Mononuclear cell (primary cell): Measurements from ENCODE around the gene CCL26. TPM values are rescaled to one million over a fixed set of nuclear protein-coding genes. Genes with fewer than 3 reads are reported as not detected.

Experiments used
- H3K27me3 ChIP-seq: 2 replicates; pipeline ENCODE4 v1.6.0; 2011; ENCODE audit warnings: low read length, control low read depth; ENCODE audit not compliant: insufficient read depth
- H3K4me1 ChIP-seq: 2 replicates; pipeline ENCODE4 v1.5.1; 2011; ENCODE audit warnings: mild to moderate bottlenecking, low read length, control low read depth; ENCODE audit not compliant: insufficient read depth
- H3K4me3 ChIP-seq: 2 replicates; pipeline ENCODE4 v1.5.1; 2011; ENCODE audit warnings: mild to moderate bottlenecking, low read length, moderate library complexity
- H3K9me3 ChIP-seq: 2 replicates; pipeline ENCODE4 v1.5.1; 2011; ENCODE audit warnings: low read depth, mild to moderate bottlenecking, control low read depth, low read length
- total RNA-seq: library from RNA; depleted of rRNA; stranded (reverse); fragments of >200 nt; gene quantifications from one replicate; pipeline ENCODE4 v1.2.3, GENCODE V29; 2012

CCL26 gene
- not detected for total RNA-seq

- Histone ChIP-seq H3K9me3 (no peaks in the 10 kb centered on the region), H3K27me3 (no peaks in the 10 kb centered on the region), H3K4me3 (no peak within 1 kb of the TSS), H3K4me1 (no peaks in the 10 kb centered on the region)
These were observed at the start of gene CCL26 for GRCh38 chr7:75772081-75773077. Gene CCL26, minus strand, starts transcription at chr7:75772211. Its CDS starts 35 bp downstream, at chr7:75772176.

GRCh38 chr7:75820688-75821087 is 48.7 kb upstream of the CCL26 start:
- H3K9me3 ChIP-seq = no peaks in the 10 kb centered on the region
- H3K27me3 ChIP-seq = no peaks in the 10 kb centered on the region
- peaks cover 14% of the 10 kb centered on the region for H3K4me1 ChIP-seq
- no peak overlapping the region for H3K4me3 ChIP-seq

- Histone ChIP-seq H3K4me3 (no peak overlapping the region), H3K27me3 (peaks cover 2% of the 10 kb centered on the region), H3K9me3 (no peaks in the 10 kb centered on the region), H3K4me1 (peaks cover 14% of the 10 kb centered on the region)
These were observed 47.7 kb upstream of the CCL26 start for GRCh38 chr7:75819711-75820110.

- Histone ChIP-seq H3K27me3 (peaks cover 2% of the 10 kb centered on the region), H3K4me1 (peaks cover 20% of the 10 kb centered on the region), H3K9me3 (no peaks in the 10 kb centered on the region), H3K4me3 (no peak overlapping the region)
These were observed 46.5 kb upstream of the CCL26 start for GRCh38 chr7:75818472-75818871.

- H3K27me3 ChIP-seq = peaks cover 2% of the 10 kb centered on the region
- H3K9me3 ChIP-seq = no peaks in the 10 kb centered on the region
- H3K4me3 ChIP-seq = no peak overlapping the region
- peaks cover 21% of the 10 kb centered on the region for H3K4me1 ChIP-seq
These were observed 45.1 kb upstream of the CCL26 start for GRCh38 chr7:75817116-75817515.

- Histone ChIP-seq H3K27me3 (peaks cover 2% of the 10 kb centered on the region), H3K9me3 (no peaks in the 10 kb centered on the region), H3K4me3 (no peak overlapping the region), H3K4me1 (peaks cover 21% of the 10 kb centered on the region)
These were observed 43.5 kb upstream of the CCL26 start for GRCh38 chr7:75815418-75816064.

- Histone ChIP-seq H3K4me3 (no peak overlapping the region), H3K9me3 (no peaks in the 10 kb centered on the region), H3K27me3 (peaks cover 2% of the 10 kb centered on the region), H3K4me1 (peaks cover 18% of the 10 kb centered on the region)
These were observed 42.5 kb upstream of the CCL26 start for GRCh38 chr7:75814407-75814947.

GRCh38 chr7:75813781-75814236 is 41.8 kb upstream of the CCL26 start, which contains the start of gene CCL24:
Gene CCL24, minus strand, starts transcription at chr7:75813806. Its CDS starts 91 bp downstream, at chr7:75813715.
- no peaks in the 10 kb centered on the region for H3K9me3 ChIP-seq
- H3K4me1 ChIP-seq = peaks cover 13% of the 10 kb centered on the region
- peaks cover 2% of the 10 kb centered on the region for H3K27me3 ChIP-seq
- no peak within 1 kb of the TSS for H3K4me3 ChIP-seq

GRCh38 chr7:75813084-75813483 is 41.1 kb upstream of the CCL26 start:
- H3K4me1 ChIP-seq = peaks cover 7% of the 10 kb centered on the region
- H3K9me3 ChIP-seq = no peaks in the 10 kb centered on the region
- no peak overlapping the region for H3K4me3 ChIP-seq
- H3K27me3 ChIP-seq = peaks cover 2% of the 10 kb centered on the region

- peaks cover 3% of the 10 kb centered on the region for H3K9me3 ChIP-seq
- H3K4me1 ChIP-seq = peaks cover 7% of the 10 kb centered on the region
- H3K4me3 ChIP-seq = no peak overlapping the region
- H3K27me3 ChIP-seq = peaks cover 2% of the 10 kb centered on the region
These were observed 40.1 kb upstream of the CCL26 start for GRCh38 chr7:75811894-75812678.

GRCh38 chr7:75809396-75809795 is 37.4 kb upstream of the CCL26 start:
- H3K27me3 ChIP-seq = no peaks in the 10 kb centered on the region
- H3K4me1 ChIP-seq = peaks cover 7% of the 10 kb centered on the region
- peaks cover 11% of the 10 kb centered on the region for H3K9me3 ChIP-seq
- no peak overlapping the region for H3K4me3 ChIP-seq

- no peaks in the 10 kb centered on the region for H3K4me1 ChIP-seq
- H3K27me3 ChIP-seq = no peaks in the 10 kb centered on the region
- peaks cover 11% of the 10 kb centered on the region for H3K9me3 ChIP-seq
- H3K4me3 ChIP-seq = no peak overlapping the region
These were observed 36.1 kb upstream of the CCL26 start for GRCh38 chr7:75808106-75808505.

GRCh38 chr7:75807452-75807851 is 35.4 kb upstream of the CCL26 start:
- H3K4me1 ChIP-seq = no peaks in the 10 kb centered on the region
- H3K9me3 ChIP-seq = peaks cover 11% of the 10 kb centered on the region
- no peaks in the 10 kb centered on the region for H3K27me3 ChIP-seq
- H3K4me3 ChIP-seq = no peak overlapping the region

- no peaks in the 10 kb centered on the region for H3K27me3 ChIP-seq
- no peak overlapping the region for H3K4me3 ChIP-seq
- peaks cover 11% of the 10 kb centered on the region for H3K9me3 ChIP-seq
- no peaks in the 10 kb centered on the region for H3K4me1 ChIP-seq
These were observed 34.7 kb upstream of the CCL26 start for GRCh38 chr7:75806560-75807307.
